Measurements from ENCODE around the gene SERPINB10.

SERPINB10 gene

GRCh38 chr18:63907664-63908063 is at the start of gene SERPINB10:
SERPINB10 (plus strand) TSS chr18:63907958; CDS start chr18:63915511, 7,553 bp downstream.
- Histone ChIP-seq H3K27ac (no peak within 1 kb of the TSS), H3K4me3 (no peak within 1 kb of the TSS)

GRCh38 chr18:63858456-63858855 is 49.3 kb upstream of the SERPINB10 start:
- no peak overlapping the region for H3K4me3 ChIP-seq
- H3K27ac ChIP-seq: no peak overlapping the region

GRCh38 chr18:63859781-63860475 is 47.8 kb upstream of the SERPINB10 start:
- H3K27ac ChIP-seq: peak overlapping the region in 1 of 21 experiments; percentile 11
- no peak overlapping the region for H3K4me3 ChIP-seq

GRCh38 chr18:63860531-63860930 is 47.2 kb upstream of the SERPINB10 start:
- H3K27ac ChIP-seq: peak overlapping the region in 1 of 21 experiments; percentile 11
- no peak overlapping the region for H3K4me3 ChIP-seq

GRCh38 chr18:63867368-63868125 is 40.2 kb upstream of the SERPINB10 start:
- H3K4me3 ChIP-seq: no peak overlapping the region
- H3K27ac ChIP-seq: peak overlapping the region in 9 of 21 experiments; percentile 12 to 70 (median 45)

GRCh38 chr18:63868546-63868945 is 39.2 kb upstream of the SERPINB10 start:
- H3K27ac ChIP-seq: peak overlapping the region in 2 of 21 experiments; percentile 69 to 70
- no peak overlapping the region for H3K4me3 ChIP-seq

GRCh38 chr18:63869374-63869773 is 38.4 kb upstream of the SERPINB10 start:
- no peak overlapping the region for H3K27ac ChIP-seq
- no peak overlapping the region for H3K4me3 ChIP-seq

- H3K4me3 ChIP-seq: no peak overlapping the region
- peak overlapping the region in 1 of 21 experiments; percentile 19 for H3K27ac ChIP-seq
Observed at GRCh38 chr18:63869851-63870250, 37.9 kb upstream of the SERPINB10 start.

GRCh38 chr18:63871836-63872235 is 35.9 kb upstream of the SERPINB10 start:
- Histone ChIP-seq H3K4me3 (no peak overlapping the region), H3K27ac (no peak overlapping the region)

- Histone ChIP-seq H3K4me3 (no peak overlapping the region), H3K27ac (no peak overlapping the region)
Observed at GRCh38 chr18:63872586-63872985, 35.2 kb upstream of the SERPINB10 start.

- Histone ChIP-seq H3K27ac (no peak overlapping the region), H3K4me3 (no peak overlapping the region)
Observed at GRCh38 chr18:63878343-63878742, 29.4 kb upstream of the SERPINB10 start.

GRCh38 chr18:63878925-63879324 is 28.8 kb upstream of the SERPINB10 start:
- H3K4me3 ChIP-seq: no peak overlapping the region
- H3K27ac ChIP-seq: peak overlapping the region in 1 of 21 experiments; percentile 2

GRCh38 chr18:63879709-63880108 is 28.0 kb upstream of the SERPINB10 start:
- Histone ChIP-seq H3K27ac (no peak overlapping the region), H3K4me3 (no peak overlapping the region)

GRCh38 chr18:63881851-63882250 is 25.9 kb upstream of the SERPINB10 start:
- H3K4me3 ChIP-seq: no peak overlapping the region
- H3K27ac ChIP-seq: no peak overlapping the region

GRCh38 chr18:63882333-63883141 is 25.2 kb upstream of the SERPINB10 start:
- peak overlapping the region in 3 of 21 experiments; percentile 25 to 63 (median 43) for H3K27ac ChIP-seq
- H3K4me3 ChIP-seq: no peak overlapping the region

GRCh38 chr18:63883617-63884016 is 24.1 kb upstream of the SERPINB10 start:
- no peak overlapping the region for H3K27ac ChIP-seq
- H3K4me3 ChIP-seq: no peak overlapping the region

GRCh38 chr18:63887424-63887823 is 20.3 kb upstream of the SERPINB10 start, which contains the start of gene SERPINB2:
SERPINB2 (plus strand) TSS chr18:63887705; CDS start chr18:63891445, 3,740 bp downstream.
- H3K27ac ChIP-seq: peak within 1 kb of the TSS in 8 of 21 experiments; percentile 7 to 49 (median 28)
- peak within 1 kb of the TSS in 3 of 7 experiments; percentile 2 to 22 (median 2) for H3K4me3 ChIP-seq

GRCh38 chr18:63888470-63889190 is 19.1 kb upstream of the SERPINB10 start:
- H3K27ac ChIP-seq: peak overlapping the region in 8 of 21 experiments; percentile 7 to 49 (median 32)
- peak overlapping the region in 4 of 7 experiments; percentile 1 to 22 (median 2) for H3K4me3 ChIP-seq

GRCh38 chr18:63889626-63890025 is 18.1 kb upstream of the SERPINB10 start:
- Histone ChIP-seq H3K4me3 (peak overlapping the region in 2 of 7 experiments; percentile 7 to 22), H3K27ac (peak overlapping the region in 2 of 21 experiments; percentile 9 to 18)
